GM20431 (cell line): ENCODE measurements around the gene FAP.

Experiments used
- in situ Hi-C: fragments of 300-500 bp; cut with MseI, MboI; formaldehyde crosslinking; loops from one replicate; pipeline ENCODE4 v1.15.0; 2020; ENCODE audit warnings: low sequenced_read_pairs; ENCODE audit not compliant: unreplicated experiment

FAP gene, protein sequence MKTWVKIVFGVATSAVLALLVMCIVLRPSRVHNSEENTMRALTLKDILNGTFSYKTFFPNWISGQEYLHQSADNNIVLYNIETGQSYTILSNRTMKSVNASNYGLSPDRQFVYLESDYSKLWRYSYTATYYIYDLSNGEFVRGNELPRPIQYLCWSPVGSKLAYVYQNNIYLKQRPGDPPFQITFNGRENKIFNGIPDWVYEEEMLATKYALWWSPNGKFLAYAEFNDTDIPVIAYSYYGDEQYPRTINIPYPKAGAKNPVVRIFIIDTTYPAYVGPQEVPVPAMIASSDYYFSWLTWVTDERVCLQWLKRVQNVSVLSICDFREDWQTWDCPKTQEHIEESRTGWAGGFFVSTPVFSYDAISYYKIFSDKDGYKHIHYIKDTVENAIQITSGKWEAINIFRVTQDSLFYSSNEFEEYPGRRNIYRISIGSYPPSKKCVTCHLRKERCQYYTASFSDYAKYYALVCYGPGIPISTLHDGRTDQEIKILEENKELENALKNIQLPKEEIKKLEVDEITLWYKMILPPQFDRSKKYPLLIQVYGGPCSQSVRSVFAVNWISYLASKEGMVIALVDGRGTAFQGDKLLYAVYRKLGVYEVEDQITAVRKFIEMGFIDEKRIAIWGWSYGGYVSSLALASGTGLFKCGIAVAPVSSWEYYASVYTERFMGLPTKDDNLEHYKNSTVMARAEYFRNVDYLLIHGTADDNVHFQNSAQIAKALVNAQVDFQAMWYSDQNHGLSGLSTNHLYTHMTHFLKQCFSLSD

DNA sequence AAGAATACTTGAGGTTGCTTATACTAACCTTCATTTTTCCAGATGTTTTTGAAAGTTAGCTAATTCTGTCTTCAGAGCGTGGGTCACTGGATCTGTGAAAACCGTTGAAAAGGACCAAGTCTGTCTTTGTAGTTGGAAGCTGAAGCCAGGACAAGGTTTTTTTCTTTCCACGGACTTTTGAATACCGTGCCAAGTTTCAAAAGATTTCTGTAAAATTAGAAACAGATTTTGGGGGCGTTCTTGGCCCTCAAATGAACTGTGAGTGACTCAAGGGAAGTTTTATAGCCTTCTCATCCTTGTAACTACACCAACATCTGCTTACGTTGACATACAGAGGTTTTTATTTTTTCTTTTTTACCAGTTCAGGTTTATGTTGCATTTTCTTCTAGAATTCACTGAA lies at the start of gene FAP:
TSS of gene FAP (minus strand) at position 152 of the 400 bp plus-strand sequence. CDS start at position 34, 118 bp downstream.
- in situ Hi-C loops = no loop called here

DNA sequence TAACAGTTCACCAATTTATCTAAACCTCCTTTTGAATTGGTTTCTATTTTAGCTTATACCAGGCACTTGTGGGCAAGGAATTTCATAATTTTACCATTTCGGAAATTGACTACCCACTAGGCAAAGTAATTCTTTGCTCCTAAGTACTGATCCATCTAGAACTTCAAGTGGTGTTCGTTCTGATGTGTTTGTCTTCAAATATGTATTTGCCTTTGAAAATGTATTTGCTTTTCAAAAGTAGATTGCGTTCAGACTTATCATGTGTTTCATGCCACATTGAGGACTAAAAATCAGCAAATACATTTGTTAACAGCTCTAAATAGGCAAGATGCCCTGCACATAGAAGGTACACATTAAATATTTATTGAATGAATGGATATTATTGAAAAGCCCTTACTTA lies 48.5 kb upstream of the FAP start:
- in situ Hi-C loops = no loop called here

DNA sequence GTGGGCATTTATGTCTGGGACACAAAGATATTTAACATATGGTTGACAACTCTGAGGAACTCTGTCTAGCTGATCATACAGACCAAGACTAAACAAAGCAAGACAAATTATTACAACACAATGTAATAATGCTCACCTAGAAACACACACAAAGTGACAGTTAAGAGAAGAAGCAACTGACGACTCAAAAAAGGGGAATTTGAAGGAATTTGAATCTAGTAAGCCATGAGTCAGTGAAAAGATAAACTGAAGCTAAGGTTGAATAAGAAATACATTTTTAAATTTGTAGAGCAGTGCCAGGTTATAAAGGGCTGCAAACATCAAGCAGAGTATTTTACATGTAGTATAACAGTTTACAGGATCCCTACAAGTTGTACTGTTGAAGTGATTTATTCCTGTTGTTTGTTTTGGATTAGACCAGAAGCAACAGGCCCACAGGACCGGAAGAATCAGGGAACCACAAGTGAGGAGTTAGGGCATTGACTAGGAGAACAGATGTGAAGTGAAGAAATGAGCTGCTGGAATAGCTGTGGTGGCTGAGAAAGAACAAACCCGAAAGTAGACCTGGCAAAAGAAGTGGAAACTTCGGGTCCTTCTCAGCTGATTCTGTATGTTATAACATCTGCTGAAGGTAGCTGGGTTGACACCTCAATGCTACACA lies 39.6 kb upstream of the FAP start:
- in situ Hi-C loops = no loop called here

DNA sequence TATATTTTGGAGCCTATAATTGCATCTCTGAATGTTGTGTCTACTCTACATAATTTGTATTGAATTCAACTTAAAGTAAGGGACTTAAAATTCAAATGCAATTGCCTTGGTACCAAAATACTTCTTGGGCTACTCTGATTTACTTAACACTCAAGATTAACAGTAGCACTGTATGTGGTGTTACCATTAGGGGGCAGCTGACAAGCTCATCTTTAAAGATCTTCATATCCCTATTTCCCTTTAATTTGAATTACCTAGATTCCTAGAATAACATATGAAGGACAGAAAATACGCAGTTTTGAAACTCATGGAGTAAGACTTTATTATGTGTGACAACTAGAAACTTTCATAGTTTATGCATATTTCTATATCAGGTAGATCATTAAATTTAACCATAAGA lies 37.4 kb upstream of the FAP start:
- in situ Hi-C loops = no loop called here

DNA sequence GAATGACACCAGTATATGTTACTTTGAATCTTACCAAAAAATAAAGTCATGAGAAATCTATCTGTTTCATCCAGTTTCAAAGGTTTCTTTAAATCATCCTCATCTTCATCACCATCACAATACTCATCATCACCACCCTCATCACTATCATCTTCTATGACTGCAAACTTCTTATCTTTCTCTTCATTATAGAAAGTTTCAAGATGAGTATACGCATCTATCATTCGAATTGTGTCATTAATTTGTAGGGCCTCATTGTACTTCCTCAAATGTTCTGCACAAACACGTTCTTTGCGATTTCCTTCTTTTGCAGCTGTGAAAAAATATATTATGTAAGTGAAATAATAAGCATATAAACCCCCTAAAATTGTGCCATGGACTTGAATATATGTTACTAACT lies 34.1 kb upstream of the FAP start:
- in situ Hi-C loops = no loop called here

DNA sequence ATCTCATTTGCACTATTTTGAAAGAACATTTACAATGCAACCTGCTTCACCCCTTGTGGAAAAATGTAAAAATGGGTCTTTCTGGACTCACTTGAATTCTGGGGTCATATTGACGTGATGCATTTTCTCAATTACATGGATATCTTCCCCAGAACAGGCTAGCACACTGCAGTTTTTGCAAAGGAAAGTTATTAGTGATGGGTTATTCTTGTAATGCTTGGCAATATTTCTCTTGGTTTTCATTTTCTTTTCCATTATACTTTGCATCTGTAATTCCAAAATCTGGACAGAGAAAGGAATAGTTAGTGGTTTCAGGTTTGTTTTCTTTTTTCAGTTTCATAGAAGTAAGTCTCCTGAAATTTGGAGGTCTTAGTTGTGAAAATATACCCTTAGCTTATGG lies 24.8 kb upstream of the FAP start:
- in situ Hi-C loops = no loop called here

DNA sequence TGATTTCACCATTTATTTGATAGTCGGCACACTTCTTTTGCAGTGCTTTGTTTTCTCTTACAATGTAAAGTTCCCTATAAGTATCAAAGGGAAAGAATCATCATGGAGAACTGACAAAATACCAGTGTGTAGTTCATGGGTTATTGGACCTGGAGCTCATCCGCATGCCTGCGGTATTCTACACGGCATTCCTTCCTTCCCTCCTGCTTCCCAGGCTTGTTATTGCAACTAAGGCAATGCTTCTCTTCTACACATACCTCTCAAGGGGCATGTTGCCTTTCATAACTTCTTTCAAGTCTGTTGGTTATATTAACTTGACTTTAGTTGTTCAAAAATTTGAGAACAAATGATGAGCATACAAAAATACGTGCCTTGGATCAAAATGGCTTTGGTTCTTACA lies 24.3 kb upstream of the FAP start:
- in situ Hi-C loops = no loop called here

DNA sequence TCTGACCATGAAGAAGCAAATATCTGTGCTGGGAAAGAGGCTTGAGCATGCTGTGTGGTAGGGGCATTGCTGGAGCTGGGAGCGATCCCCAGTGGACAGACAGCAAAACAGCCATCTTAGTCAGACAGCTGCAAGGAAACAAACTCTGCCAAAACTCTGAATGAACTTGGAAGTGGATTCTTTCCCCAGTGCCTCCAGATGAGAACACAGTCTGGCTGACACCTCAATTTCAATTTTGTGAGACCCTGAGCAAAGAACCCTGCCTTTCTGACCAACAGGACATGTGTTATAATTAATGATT lies 23.2 kb upstream of the FAP start:
- in situ Hi-C loops = no loop called here

DNA sequence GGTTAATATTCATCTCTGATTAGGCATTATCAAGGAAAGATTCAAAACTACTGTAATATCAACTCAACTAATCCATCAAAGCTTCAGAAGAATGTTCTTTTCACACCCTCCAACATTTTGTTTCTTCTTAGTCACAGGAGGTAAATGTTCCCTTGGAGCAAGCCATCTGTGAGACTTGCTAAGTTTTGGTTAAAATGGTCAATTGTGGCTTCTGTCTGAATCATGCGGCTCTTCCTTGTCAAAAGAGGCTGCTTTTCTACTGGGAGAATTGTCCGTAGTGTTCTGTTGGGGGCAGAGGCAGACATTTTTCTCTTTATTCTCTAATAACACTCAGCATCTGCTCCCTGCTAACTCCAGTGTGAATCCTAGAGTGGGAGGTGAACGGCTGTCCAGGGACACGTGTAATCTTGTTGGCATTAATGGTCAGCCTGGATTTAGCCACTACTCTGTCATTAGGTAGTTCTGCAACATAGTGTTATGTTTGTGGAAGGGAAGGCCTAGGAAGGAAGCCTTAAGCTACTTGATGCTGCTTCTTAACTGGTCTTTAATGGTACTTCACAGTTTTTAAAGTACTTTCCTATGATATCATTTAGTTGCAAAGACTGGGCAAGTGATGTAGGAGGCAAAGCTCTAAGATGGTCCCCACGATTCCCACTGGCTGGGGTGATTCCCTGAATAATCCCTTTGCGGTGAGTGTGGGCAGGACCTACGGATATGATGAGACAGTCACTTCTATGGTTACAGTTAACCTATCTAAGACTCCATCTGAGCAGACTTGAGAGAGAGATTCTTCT lies 22.6 kb upstream of the FAP start:
- in situ Hi-C loops = no loop called here

DNA sequence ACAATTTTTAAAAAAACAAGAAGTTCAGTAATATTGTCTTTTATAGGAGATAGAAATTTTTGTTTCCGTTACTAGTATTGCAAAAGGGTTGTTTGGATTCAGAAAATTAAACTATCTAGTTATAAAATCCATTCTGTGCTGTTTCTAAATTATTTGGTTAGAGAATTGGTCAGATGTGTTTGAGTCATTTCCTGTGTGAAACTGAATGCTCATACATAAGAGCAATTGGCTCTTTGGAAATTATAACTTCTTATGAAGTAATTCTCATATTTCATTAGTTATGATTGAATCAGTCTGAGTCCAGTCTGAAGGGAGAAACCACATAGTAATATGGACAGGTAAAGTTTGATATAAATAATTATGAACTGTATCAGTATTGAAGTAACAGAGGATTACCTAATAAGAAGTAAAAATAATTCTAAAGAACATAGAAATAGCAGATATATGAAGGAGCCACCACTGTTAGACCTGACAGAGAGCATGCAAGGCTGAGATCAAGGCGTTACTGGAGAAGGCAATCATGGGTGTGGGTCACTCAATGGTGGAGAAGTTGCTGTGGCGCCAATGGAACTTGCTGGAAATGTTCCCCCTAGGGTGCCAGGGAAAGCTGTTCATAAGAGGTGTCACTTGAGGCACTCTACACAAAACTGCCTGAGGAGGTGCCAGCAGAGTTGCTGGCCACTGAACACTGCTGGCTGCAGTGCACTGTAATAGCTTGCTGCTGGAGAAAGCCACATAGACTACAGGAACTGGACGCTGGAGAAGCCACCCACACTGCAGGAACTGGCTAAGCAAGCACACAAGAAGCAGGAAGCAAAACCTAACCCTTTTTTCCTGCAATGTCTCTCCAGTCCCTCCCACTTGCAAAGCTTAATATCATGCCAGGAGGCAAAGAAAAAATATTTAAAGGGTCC lies 18.0 kb upstream of the FAP start:
- in situ Hi-C loops = no loop called here

DNA sequence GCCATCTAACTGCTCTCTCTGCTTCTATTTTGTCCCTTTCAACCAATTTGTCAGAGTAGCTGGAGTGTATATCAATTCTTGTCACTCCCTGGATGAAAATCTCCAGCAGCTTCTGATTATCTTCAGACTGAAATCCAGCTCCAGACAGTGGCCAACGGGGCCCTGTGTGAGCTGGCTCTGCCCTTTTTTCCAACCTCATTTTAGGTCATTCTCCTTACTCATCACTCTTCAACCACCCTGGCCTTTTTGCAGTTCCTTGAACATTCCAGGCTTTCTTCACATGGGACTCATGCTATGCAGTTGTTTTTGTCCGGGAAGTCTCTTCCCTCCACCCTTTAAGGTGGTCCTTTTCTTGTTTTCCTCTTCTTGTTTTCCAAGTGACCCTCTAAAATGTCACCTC lies 15.4 kb upstream of the FAP start:
- in situ Hi-C loops = no loop called here

DNA sequence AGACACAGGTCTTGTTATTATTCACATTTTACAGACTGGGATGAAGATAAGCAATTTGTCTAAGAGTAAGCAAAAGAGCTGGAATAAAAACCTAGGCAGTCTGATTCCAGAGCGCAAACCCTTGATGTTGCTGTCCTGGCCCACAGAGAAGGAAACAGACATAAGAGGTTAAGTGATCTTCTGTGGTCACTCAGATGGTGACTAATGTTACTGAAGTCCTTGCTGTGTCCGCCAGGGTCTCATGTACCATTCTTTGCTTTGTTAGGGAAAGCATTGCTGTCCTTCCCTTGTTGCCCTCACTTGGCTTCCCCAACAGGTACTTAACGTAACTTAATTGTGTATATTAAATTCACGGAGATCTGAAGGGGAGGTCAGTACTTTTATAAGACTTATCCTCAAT lies 14.9 kb upstream of the FAP start:
- in situ Hi-C loops = no loop called here

DNA sequence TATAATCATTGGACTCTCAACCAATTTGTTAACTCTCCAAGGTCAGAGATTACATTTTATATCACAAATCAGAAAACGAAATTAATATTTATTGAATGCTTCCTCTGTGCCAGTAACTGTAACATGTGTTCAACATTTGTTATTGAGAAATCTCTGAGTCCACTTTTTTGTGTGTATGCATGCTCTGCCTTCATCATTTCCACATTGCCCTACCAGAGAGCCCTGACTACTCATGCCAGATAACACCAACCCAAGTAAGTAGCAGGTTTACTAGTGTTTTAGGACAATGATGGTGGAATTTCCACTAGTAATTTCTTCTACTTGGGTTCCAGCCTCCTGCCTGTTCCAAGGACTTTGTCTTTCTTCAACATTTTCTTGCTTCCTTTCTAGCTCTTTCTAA lies 14.2 kb upstream of the FAP start:
- in situ Hi-C loops = no loop called here

DNA sequence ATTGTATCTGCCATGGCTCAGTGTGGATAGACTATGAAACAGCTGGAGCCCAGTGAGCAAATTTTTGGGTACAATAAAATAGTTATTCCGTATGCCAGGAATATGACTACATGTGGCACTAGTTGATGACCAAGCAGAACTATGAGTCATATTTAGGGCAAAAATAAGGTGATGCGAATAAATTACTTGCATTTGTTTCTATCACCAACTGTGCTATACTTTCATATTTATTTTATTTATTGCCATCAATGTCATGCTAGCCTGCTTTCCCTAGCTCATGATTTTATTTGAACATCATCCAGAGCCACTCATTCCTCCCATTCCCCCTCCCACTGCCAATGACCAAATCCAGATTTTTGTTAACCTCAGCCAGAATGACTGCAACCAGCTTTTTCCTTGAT lies 13.3 kb upstream of the FAP start:
- in situ Hi-C loops = no loop called here

DNA sequence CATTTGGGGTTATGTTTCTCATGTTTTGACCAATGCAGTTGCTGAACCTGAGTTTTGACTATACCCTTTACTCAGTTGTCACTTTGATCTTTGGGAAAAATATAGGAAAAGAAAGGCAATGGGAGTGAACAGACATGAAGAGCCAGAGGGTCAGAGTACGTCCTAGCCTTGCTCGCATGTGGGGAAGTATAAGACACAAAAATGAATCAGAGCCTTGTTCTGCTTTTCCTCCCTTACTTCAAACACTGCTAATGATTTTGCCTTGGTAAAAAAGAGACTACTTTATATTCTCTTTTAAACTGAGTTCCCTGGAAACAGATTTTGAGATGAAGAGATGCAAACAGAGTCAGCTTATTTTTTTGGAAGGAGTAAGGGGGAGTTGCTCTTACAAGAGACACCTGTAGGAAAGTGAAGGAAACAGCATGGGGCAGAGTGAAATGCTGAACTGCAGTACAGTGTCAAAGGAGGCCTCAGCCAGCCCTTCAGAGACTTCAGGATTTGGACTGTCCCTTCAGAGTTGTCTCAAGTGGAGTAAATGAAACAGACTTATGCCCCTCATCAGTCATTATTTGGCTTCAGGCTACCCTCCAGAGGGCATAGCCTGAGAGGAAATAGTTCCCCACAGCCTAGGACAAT lies 11.1 kb upstream of the FAP start:
- in situ Hi-C loops = no loop called here

DNA sequence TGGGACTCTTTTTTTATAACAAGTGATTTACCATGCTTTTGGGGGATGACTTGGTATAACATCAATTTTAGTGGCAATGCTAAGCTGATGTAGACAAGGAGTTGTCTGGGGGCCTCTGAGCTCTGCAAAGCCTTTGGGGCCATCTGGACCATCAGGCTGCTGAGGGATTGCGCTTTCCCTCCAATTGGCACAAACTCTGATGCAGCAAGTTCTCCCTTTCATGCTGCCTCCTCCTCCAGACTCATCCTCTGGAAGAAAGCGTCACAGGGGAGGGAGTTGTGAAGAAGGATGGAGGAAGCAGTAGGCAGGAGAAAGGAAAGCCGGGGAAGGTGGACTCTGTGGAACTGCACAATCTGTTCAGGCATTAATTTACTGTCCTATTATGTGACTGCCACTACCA lies 10.2 kb upstream of the FAP start:
- in situ Hi-C loops = no loop called here

DNA sequence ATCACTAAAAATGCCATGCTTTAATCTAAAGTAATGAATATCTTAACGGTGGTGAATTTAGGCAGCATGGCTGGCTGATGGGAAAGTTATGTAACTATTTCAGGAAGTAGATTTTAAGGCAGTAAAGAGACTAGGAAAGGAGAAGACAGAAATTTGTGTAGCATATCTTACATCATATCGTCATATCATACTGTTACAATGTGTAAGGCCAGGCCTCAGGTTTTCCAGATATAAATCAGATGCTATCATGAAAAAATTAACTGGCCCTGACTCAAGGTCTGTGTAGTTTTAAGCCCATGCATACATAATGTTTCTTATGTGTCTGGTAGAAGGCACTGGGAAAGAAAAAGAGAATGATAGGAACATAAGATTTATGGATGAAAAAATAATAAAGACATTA lies 8.9 kb upstream of the FAP start:
- in situ Hi-C loops = no loop called here

DNA sequence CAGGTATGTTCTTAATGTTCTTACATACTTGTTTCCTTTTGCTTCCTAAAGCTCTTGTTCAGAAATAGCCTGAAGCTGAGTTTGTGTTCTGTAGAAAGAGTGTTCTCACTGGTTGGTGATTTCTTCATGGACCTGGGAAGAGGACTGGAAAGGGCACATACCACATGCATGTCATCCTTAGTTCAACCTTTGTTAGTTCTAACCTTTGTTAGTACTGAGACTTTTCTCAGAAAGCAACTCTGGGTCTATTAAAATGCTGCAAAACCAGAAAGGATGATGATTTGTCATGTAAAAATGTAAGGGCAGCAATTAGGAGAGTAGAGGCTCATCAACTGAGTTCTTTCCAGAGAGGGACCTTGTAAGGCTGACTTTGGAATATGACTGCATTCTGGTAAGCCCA lies 2.5 kb upstream of the FAP start:
- in situ Hi-C loops = no loop called here

DNA sequence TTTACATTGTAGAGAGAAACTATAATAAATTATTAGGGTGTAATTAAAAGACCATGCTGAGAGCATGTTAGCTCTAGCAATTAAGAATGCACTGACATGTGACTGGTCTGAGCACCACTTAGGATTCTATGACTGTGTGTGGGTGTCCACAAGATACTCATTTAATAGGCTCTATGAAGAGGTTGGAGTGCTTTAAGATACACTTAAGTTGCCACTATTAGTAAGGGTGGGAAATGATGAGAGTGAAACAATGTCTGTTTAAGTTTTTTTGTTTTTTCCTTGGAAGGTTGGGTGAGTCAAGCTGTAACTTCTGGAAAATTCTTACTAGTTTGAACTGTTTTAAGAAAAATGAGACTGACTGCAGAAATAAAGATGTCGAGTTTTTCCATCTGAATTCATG lies 1.8 kb upstream of the FAP start:
- in situ Hi-C loops = no loop called here
